Activated gamma-delta T cell treated with Interleukin-2 at 50 U/mL for 16 hours (primary cell): ENCODE measurements around the gene CYB5D1.
A peak's percentile ranks its signal among the peaks of the same experiment; 100 is the strongest.

ENCODE experiments used
- DNase-seq: peaks from one replicate; pipeline ENCODE4 v3.0.0-alpha.2; 2020

Gene CYB5D1

DNA sequence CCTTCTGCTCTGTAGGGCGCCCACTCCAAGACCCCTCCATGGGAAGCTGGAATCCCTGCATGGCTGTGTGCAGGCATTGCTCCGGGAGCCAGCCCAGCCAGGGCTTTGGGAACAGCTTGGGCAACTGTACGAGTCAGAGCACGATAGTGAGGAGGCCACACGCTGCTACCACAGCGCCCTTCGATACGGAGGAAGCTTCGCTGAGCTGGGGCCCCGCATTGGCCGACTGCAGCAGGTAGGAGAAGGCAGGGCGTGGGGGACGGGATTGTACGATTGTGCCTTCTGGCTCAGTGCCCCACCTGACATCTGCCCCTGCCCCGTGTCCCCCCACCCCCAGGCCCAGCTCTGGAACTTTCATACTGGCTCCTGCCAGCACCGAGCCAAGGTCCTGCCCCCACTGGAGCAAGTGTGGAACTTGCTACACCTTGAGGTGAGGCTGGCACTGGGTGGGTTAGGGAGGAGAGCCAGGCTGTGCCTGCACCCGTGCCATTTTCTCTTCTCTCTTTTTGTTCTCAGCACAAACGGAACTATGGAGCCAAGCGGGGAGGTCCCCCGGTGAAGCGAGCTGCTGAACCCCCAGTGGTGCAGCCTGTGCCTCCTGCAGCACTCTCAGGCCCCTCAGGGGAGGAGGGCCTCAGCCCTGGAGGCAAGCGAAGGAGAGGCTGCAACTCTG, 11.6 kb upstream of the CYB5D1 start:
- no peak for DNase-seq

DNA sequence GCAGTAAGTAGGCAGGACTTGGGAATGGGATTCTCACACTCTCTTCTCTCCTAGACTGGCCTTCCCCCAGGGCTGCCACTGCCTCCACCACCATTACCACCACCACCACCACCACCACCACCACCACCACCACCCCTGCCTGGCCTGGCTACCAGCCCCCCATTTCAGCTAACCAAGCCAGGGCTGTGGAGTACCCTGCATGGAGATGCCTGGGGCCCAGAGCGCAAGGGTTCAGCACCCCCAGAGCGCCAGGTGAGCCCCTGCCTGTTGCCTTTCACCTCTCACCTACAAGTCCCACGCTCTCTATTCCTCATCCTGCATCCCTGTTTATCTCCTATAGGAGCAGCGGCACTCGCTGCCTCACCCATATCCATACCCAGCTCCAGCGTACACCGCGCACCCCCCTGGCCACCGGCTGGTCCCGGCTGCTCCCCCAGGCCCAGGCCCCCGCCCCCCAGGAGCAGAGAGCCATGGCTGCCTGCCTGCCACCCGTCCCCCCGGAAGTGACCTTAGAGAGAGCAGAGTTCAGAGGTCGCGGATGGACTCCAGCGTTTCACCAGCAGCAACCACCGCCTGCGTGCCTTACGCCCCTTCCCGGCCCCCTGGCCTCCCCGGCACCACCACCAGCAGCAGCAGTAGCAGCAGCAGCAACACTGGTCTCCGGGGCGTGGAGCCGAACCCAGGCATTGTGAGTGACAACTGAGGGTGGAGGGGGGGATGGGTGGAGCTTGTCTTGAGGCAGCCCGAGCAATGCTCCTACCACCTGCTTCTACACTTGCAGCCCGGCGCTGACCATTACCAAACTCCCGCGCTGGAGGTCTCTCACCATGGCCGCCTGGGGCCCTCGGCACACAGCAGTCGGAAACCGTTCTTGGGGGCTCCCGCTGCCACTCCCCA, 10.8 kb upstream of the CYB5D1 start:
- DNase-seq = no peak

DNA sequence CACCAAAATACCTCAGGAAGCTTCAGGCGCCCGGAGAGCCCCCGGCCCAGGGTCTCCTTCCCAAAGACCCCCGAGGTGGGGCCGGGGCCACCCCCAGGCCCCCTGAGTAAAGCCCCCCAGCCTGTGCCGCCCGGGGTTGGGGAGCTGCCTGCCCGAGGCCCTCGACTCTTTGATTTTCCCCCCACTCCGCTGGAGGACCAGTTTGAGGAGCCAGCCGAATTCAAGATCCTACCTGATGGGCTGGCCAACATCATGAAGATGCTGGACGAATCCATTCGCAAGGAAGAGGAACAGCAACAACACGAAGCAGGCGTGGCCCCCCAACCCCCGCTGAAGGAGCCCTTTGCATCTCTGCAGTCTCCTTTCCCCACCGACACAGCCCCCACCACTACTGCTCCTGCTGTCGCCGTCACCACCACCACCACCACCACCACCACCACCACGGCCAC, 9.6 kb upstream of the CYB5D1 start:
- no peak for DNase-seq

DNA sequence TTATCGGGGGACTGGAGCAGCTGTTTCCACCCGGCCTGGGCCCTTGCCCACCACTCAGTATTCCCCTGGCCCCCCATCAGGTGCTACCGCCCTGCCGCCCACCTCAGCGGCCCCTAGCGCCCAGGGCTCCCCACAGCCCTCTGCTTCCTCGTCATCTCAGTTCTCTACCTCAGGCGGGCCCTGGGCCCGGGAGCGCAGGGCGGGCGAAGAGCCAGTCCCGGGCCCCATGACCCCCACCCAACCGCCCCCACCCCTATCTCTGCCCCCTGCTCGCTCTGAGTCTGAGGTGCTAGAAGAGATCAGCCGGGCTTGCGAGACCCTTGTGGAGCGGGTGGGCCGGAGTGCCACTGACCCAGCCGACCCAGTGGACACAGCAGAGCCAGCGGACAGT, 9.1 kb upstream of the CYB5D1 start:
- DNase-seq = no peak

DNA sequence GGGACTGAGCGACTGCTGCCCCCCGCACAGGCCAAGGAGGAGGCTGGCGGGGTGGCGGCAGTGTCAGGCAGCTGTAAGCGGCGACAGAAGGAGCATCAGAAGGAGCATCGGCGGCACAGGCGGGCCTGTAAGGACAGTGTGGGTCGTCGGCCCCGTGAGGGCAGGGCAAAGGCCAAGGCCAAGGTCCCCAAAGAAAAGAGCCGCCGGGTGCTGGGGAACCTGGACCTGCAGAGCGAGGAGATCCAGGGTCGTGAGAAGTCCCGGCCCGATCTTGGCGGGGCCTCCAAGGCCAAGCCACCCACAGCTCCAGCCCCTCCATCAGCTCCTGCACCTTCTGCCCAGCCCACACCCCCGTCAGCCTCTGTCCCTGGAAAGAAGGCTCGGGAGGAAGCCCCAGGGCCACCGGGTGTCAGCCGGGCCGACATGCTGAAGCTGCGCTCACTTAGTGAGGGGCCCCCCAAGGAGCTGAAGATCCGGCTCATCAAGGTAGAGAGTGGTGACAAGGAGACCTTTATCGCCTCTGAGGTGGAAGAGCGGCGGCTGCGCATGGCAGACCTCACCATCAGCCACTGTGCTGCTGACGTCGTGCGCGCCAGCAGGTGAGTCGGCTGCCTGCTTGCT, 8.6 kb upstream of the CYB5D1 start:
- DNase-seq = no peak

DNA sequence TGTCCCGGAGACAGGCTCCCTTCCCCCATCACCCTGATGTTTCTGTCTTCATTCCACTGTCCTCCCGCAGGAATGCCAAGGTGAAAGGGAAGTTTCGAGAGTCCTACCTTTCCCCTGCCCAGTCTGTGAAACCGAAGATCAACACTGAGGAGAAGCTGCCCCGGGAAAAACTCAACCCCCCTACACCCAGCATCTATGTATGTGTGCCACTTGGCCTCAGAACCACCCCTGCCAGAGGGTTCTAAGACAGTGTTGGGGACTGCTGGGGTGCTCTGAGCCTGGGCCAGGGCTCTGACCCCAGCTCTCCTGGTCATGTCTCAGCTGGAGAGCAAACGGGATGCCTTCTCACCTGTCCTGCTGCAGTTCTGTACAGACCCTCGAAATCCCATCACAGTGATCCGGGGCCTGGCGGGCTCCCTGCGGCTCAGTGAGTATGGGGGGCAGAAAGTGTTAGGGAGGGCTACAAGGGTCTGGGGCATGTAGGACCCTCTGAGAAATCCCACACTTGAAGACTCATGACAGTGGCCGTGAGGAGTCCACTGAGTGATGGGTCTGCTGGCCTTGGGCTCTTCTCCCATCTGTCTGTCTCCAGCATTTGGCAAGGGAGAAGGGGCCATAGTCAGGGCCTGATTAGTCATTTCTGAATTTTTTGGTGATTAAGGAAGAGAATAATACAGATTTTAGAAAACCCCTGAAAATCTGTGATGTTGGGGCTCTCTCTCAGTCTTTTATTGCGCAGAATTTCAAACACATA, 7.9 kb upstream of the CYB5D1 start:
- DNase-seq = no peak

DNA sequence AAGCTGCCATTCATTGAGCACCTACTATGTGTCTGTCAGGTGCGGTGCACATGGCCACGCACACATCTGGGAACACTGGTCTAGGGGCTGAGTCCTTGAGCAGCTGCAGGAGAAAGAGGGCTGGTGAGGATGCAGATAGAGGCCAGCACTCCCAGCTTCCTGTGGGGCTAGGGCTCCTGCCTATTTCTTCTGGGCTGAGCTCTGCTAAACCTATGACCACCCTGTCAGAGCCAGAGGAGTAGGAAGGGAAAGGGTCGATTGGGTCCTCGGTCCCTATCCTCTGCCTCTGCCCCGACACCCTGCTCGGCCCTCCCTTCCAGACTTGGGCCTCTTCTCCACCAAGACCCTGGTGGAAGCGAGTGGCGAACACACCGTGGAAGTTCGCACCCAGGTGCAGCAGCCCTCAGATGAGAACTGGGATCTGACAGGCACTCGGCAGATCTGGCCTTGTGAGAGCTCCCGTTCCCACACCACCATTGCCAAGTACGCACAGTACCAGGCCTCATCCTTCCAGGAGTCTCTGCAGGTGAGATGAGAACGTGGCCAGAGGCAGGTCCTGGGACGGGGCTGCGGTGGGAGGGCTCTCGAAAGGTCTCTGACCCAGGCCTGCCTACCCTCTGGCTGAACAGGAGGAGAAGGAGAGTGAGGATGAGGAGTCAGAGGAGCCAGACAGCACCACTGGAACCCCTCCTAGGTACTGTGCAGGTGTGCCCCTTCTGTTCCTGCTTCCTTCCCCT, 6.9 kb upstream of the CYB5D1 start:
- DNase-seq = no peak

DNA sequence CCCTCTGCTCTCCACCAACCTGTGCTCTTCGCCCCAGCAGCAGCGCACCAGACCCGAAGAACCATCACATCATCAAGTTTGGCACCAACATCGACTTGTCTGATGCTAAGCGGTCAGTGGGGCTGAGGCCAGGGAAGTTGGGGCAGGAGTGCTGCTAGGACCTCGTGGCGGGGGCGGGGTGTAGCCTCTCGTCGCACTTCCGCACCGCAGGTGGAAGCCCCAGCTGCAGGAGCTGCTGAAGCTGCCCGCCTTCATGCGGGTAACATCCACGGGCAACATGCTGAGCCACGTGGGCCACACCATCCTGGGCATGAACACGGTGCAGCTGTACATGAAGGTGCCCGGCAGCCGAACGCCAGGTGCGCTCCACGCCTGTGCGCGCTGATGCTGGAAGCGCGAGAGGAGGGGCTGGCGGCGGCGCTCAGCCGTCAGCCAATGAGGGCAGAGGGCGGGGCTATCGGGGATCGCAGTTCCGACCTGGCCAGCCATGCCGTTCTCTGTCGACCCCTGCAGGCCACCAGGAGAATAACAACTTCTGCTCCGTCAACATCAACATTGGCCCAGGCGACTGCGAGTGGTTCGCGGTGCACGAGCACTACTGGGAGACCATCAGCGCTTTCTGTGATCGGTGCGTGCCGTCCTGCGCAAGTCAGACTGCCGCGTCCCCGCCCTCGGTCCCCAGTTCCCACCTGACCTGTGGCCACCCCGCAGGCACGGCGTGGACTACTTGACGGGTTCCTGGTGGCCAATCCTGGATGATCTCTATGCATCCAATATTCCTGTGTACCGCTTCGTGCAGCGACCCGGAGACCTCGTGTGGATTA, 6.2 kb upstream of the CYB5D1 start:
- DNase-seq = peak; percentile 94

DNA sequence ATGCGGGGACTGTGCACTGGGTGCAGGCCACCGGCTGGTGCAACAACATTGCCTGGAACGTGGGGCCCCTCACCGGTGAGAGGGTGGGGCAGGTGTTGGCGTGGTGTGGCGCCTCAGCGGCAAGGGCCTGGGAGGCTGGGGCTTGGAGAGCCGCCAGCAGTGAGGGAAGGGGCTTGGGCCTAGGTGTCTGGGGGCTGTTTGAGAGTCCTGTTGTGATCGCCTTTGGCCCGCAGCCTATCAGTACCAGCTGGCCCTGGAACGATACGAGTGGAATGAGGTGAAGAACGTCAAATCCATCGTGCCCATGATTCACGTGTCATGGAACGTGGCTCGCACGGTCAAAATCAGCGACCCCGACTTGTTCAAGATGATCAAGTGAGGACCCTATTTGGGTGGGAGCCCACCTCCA, 5.5 kb upstream of the CYB5D1 start:
- no peak for DNase-seq

DNA sequence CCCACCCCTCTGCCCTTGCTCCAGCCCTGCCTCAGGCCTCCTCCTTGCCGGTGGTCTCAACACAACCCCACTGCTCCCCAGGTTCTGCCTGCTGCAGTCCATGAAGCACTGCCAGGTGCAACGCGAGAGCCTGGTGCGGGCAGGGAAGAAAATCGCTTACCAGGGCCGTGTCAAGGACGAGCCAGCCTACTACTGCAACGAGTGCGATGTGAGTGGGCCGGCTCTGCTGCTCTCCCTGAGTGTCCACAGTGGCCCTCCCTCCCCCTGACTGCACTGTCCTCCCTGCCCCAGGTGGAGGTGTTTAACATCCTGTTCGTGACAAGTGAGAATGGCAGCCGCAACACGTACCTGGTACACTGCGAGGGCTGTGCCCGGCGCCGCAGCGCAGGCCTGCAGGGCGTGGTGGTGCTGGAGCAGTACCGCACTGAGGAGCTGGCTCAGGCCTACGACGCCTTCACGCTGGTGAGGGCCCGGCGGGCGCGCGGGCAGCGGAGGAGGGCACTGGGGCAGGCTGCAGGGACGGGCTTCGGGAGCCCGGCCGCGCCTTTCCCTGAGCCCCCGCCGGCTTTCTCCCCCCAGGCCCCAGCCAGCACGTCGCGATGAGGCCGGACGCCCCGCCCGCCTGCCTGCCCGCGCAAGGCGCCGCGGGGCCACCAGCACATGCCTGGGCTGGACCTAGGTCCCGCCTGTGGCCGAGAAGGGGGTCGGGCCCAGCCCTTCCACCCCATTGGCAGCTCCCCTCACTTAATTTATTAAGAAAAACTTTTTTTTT, 4.7 kb upstream of the CYB5D1 start:
- no peak for DNase-seq

DNA sequence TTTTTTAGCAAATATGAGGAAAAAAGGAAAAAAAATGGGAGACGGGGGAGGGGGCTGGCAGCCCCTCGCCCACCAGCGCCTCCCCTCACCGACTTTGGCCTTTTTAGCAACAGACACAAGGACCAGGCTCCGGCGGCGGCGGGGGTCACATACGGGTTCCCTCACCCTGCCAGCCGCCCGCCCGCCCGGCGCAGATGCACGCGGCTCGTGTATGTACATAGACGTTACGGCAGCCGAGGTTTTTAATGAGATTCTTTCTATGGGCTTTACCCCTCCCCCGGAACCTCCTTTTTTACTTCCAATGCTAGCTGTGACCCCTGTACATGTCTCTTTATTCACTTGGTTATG, 4.1 kb upstream of the CYB5D1 start:
- no peak for DNase-seq

DNA sequence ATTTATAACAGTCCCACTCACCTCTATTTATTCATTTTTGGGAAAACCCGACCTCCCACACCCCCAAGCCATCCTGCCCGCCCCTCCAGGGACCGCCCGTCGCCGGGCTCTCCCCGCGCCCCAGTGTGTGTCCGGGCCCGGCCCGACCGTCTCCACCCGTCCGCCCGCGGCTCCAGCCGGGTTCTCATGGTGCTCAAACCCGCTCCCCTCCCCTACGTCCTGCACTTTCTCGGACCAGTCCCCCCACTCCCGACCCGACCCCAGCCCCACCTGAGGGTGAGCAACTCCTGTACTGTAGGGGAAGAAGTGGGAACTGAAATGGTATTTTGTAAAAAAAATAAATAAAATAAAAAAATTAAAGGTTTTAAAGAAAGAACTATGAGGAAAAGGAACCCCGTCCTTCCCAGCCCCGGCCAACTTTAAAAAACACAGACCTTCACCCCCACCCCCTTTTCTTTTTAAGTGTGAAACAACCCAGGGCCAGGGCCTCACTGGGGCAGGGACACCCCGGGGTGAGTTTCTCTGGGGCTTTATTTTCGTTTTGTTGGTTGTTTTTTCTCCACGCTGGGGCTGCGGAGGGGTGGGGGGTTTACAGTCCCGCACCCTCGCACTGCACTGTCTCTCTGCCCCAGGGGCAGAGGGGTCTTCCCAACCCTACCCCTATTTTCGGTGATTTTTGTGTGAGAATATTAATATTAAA, 3.6 kb upstream of the CYB5D1 start:
- DNase-seq = no peak

DNA sequence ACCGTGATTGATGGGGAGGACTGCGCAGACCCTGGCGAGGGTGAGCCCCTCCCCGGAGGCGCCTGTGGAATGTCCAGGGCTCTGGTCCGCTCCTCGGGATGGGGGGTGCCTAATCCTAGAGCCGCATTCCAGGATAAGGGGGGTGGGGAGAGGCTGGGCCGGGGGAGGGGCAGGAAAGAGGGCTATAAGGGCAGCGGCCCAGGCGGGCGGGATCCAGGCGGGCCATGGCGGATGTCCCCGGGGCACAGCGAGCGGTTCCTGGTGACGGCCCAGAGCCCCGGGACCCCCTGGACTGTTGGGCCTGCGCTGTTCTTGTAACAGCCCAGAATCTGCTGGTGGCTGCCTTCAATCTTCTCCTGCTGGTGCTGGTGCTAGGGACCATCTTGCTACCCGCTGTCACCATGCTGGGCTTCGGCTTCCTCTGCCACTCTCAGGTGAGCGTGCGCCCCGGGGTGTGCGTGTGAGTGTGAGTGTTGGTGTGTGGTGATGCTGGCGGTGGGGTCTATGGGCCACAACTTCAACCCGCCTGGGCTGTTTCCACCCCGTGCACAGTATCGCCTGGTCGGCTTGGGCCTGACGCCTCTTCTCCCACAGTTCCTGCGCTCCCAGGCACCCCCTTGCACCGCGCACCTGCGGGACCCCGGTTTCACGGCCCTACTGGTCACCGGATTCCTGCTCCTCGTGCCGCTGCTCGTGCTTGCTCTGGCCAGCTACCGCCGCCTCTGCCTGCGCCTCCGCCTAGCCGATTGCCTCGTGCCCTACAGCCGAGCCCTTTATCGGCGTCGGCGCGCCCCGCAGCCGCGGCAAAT, 2.7 kb upstream of the CYB5D1 start, which contains the start of gene TMEM88:
TSS of gene TMEM88 (plus strand) at position 216 of the 809 bp plus-strand sequence. CDS start at position 225, 9 bp downstream.
- DNase-seq = no peak

DNA sequence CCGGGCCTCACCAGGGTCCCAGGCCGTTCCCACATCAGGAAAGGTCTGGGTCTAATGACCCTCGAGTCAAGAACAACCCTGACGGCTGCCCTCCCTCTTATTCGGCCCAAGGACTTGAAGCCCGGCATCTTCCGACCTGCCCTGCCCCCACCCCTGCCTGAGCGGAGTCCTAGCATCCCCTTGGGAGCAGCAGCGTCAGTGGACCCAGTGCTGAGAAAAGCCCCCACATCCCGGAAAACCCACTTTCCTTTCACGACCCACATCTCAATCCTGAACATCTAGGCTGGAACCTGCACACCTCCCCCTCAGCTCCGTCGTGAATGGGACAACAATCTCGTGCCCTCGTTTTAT, 2.2 kb upstream of the CYB5D1 start:
- no peak for DNase-seq

DNA sequence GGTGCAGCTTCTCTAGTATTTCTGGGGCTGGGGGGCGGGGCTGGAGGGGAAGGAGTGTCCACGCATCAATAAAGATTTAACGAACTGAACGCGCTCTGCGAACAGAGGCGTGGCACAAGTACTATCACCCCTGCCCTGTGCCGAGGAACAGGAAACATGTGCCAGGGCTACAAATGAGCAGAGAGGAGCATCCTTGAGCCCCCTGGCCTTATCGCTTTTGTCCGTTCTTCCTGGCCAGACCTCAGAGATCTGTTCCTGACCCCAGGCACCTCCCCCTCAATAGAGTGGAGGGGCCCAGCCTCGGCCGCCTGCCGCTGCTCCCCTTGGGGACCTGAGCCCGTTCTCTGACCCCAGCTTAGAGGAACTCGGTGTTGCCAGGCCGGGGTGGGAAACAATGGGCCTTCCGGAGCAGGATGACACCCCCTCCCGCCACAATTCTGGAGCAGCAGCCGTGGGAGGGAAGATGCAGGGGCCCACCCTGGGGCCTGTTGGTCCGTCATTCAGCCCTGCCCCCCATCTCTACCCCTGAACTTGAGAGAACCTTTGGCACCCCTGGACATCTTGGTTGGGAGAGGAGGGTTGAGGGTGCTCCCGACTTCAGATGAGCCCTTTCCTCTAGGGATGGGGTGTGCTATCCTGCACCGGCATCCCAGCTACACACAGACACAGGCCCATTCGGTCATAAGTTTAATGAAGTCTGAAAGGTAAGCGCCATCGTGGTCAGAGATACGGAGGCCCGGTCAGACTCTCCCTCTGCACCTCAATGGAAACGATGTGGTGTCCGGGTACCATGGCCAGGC, 1.6 kb upstream of the CYB5D1 start:
- DNase-seq = no peak

DNA sequence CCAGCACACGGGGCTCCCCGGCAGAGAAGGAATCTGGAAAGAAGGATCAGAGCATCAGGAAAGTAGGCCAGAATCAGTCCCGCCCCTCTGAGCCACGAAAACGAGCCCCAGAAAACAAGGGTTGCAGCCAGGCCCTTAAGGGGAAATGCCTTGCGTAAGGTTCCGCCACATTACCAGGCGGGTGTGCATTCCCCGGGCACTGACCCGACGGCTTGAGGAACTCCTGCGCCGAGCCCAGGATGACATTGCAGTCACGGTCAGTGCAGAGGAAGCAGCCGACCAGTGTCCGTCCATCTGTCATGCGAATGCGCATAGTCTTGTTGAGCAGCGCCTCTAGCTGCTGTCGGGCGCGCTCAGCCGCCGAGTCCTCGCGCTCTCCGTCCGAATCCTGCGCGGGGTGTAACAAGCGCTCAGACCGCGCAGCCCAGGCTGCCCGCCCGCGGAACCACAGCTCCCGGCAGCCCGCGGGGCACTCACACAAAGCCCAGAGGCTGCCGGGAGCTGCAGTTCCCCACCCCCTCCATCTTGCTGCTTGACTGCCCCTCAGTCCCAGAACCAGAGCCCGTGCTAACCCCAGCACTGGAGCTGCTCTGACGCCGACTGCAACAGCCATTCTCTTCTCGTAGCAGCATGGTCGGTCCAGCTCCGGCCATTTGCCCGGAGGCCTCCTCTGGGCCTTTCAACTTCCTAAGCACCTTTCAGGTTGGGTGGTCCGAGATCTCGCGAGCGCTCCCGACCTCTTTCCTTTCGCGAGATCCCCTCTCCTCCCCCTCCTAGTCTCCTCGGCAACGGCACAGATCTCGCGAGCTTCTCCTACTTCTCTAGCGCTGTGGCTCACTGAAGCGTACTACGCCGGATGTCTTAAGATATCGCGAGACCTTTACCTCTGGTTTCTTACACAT, 741 bp upstream of the CYB5D1 start, which contains the start of gene NAA38:
TSS of gene NAA38 (minus strand) at position 749 of the 902 bp plus-strand sequence. CDS start at position 653, 96 bp downstream.
- DNase-seq = peak; percentile 94

DNA sequence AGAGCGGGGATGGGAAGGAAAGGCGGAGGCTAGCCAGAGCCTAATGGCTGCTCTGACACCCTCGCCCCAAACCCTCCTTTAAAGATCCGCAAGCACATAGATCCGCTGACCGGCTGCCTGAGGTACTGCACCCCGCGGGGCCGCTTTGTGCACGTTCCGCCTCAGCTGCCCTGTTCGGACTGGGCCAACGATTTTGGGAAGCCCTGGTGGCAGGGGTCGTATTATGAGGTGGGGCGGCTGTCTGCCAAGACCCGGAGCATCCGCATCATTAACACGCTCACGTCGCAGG, 663 bp downstream of the CYB5D1 start:
- DNase-seq = no peak
